ENCODE data around the gene NDUFS6.
"Not testable (repeated sequence)": the region's sequence is repeated elsewhere in the genome, so short reads cannot be mapped to it uniquely, and the experiment has no call there.

Gene NDUFS6

DNA sequence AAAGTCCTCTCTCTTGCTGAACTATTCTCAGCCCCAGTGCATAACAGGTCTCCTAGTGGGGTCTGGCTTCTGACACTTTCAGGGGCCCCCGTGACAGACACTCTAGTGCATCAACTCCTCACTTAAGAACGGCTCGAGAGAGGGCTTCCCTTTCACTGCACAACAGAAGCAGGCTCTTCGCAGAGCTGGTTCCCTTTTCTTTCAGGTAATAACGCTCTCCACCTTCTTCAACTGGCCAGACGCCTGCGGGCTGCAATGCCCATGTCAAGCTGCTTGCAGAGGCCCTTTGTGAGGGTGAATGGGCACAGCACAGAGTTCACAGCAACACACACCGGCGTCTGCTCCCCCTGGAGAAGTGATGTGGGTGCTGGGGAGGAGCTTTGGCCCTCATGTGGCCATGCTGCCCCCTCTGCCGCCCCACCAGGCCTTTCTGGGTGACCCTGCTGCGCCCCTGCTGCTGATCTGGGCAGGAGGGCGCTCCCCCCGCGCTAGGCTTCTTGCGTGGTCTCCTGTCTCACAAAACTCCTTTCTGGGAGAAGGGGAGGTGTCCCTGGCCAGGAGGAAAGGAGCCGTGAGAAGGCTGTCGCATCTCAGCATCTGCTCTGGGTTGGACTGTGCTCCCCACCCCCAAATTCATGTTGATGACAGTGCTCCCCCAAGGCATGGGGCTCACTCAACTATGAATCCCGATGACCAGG lies 4.0 kb upstream of the NDUFS6 start:
- DNase-seq (ENCODE audit: extremely low read depth, low read depth), result no peak
- TF ChIP-seq, protein P1, sequence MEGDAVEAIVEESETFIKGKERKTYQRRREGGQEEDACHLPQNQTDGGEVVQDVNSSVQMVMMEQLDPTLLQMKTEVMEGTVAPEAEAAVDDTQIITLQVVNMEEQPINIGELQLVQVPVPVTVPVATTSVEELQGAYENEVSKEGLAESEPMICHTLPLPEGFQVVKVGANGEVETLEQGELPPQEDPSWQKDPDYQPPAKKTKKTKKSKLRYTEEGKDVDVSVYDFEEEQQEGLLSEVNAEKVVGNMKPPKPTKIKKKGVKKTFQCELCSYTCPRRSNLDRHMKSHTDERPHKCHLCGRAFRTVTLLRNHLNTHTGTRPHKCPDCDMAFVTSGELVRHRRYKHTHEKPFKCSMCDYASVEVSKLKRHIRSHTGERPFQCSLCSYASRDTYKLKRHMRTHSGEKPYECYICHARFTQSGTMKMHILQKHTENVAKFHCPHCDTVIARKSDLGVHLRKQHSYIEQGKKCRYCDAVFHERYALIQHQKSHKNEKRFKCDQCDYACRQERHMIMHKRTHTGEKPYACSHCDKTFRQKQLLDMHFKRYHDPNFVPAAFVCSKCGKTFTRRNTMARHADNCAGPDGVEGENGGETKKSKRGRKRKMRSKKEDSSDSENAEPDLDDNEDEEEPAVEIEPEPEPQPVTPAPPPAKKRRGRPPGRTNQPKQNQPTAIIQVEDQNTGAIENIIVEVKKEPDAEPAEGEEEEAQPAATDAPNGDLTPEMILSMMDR (IDR thresholded peaks at IDR 0.05; ENCODE audit: low read depth, low read length, missing control alignments), result no peak
- peak overlapping the region; percentile 92 for H3K4me3 ChIP-seq (replicated peaks; ENCODE audit: low read depth, low read length)

DNA sequence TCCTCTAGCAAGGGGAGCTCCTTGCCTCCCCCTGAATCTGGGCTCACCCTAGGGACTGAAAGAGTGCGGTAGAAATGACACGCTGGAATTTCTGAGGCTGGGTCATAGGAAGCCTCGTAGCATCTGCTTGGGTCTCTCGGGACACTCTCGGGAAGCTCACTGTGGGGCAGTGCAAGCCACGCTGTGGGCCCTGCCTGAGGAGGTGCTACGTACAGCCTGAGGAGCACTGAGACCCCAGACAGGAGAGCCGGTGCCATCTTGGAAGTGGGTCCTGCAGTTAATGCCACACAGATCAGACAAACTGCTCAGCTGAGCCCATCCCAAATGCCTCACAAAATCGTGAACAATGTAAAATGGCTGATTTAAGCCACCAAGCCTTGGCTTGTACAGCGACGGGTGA lies 3.4 kb upstream of the NDUFS6 start:
- DNase-seq (ENCODE audit: extremely low read depth, low read depth), result no peak
- TF ChIP-seq, protein P1 (IDR thresholded peaks at IDR 0.05; ENCODE audit: low read depth, low read length, missing control alignments), result no peak
- H3K4me3 ChIP-seq (replicated peaks; ENCODE audit: low read depth, low read length), result peak overlapping the region; percentile 92

DNA sequence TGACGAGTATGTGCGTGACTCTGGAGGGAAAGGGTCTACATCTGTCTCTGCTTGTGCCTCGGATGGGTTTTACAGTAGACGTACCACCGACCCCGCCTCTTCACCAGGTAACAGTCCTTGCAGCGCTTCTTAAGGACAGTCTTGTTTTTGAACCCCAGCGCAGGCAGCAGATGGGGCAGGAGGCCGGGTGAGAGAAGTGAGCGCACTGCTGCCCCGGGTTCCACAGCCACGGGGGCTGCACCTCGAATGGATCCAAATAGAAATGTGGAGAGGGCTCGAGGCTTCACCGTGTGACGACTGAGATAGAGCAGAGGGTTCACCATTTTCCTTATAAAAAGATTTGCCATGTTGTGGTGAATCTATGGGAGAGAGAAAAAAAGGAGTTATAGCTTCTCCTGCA lies 2.6 kb upstream of the NDUFS6 start:
- H3K4me3 ChIP-seq (replicated peaks; ENCODE audit: low read depth, low read length), result peak overlapping the region; percentile 92
- not testable (repeated sequence) for DNase-seq (ENCODE audit: extremely low read depth, low read depth)

DNA sequence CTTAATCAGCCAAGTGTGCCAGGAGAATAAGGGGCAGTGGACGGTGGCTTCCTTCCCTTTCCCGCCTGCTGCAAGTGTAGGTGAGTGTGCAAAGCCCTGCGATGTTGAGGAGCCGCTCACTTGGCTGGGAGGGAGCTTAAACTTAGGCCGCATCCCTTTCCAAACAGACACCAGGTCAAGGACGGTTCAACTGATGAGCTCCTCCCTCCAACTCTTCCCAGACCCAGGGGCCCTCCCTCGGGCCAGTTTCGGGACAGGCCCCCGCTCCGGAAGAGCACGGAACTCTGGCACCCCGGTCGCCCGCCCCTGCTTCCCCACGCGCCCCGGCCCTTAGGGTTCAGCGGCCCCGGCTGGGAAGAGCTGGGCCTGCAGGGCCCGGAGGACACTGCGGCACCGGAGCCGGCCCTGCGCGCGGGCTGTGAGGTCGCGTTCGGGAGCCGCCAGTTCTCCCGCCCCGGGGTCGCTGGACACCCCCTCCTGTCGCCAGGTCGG lies 2.1 kb upstream of the NDUFS6 start:
- TF ChIP-seq, protein P1 (IDR thresholded peaks at IDR 0.05; ENCODE audit: low read depth, low read length, missing control alignments), result no peak
- H3K4me3 ChIP-seq (replicated peaks; ENCODE audit: low read depth, low read length), result peak overlapping the region; percentile 92
- no peak for DNase-seq (ENCODE audit: extremely low read depth, low read depth)

DNA sequence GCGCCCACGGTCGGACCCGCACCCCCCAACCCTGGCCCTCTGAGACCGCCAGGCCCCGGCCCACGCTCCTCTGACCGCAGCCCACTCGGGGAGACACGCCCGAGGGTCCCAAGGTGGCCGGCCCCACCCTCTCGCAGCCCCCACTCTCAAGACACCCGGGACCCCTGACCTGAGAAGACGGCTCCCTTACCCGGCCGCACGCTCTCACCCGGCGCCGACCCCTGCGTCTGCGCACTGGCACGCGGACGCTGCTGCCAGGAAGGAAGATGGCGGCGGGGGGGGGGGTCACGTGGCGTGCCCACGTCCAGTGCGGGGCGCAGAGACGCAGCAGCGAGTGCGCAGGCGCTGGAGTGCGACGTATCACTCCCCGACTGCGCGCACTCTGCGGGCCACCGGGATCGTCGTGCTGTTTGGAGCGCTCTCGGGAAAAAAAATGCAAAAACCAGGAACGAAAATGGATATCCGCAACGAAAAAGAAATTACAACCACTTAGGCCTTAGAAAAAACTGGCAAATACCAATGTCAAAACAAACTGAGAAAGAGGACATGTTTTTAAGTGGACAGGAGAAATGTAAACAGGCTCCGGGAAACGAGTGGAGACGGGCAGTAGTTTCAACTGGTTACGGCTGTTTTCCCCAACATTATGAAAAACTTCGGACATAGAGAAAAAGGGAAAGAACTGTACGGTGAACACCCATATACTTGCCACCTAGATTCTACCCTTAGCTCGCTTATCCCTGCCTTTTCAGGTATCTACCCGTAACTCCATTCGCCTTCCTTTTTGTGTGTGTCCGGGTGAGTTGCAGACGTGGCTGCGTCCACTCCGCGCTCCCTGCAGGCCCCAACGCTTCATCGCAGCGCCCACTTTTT lies 1.4 kb upstream of the NDUFS6 start, which contains the start of gene MRPL36:
MRPL36 (minus strand) TSS at position 236 of the 870 bp plus-strand sequence. CDS start 902 bp downstream, outside the sequence.
- peak within 1 kb of the TSS; percentile 92 for H3K4me3 ChIP-seq (replicated peaks; ENCODE audit: low read depth, low read length)
- TF ChIP-seq, protein P1 (IDR thresholded peaks at IDR 0.05; ENCODE audit: low read depth, low read length, missing control alignments), result no peak
- peak; percentile 52 for DNase-seq (ENCODE audit: extremely low read depth, low read depth)

DNA sequence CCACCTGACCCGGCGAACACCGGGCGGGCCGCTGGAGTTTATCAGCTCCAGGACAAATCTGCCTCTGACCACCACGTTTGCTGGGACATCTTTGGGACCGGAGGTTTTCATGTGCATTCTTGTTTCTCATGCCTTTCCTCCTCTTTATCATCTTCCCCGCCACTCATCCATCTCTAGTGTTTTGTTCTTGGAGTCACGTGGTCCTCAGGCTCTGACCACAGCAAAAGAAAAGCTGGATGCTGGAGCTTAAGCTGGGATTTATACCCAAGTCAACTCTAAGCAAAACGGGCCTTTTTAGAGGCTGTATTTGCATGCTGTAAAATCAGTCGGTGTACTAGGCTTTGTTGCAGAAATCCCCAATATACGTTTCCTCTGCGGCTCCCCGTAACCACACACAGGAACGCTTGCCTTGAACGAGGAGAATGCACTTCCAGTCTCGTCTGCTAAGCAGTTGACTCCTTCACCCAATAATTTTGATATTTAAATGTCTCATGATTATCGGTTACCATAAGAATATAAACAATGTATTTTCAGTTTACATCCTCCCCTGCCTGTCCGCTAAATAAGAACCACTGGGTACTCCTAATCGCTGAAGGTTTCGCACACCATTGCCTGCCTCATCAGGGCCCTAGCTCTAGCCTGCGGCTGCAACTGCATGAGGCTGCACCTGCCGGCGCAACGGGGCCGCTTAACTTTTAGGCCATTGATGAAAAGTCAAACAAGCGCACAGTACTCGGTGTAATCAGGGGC lies 560 bp upstream of the NDUFS6 start:
- TF ChIP-seq, protein P1 (IDR thresholded peaks at IDR 0.05; ENCODE audit: low read depth, low read length, missing control alignments), result no peak
- peak overlapping the region; percentile 92 for H3K4me3 ChIP-seq (replicated peaks; ENCODE audit: low read depth, low read length)
- DNase-seq (ENCODE audit: extremely low read depth, low read depth), result no peak

Data from HFF-Myc (cell line).